Forelimb muscle (tissue), 1 donor: Measurements from ENCODE around the gene CD300LG. TPM values are rescaled to one million over a fixed set of nuclear protein-coding genes. Genes with fewer than 3 reads are reported as not detected.
"Not testable (repeated sequence)": the region's sequence is repeated elsewhere in the genome, so short reads cannot be mapped to it uniquely, and the experiment has no call there.

Experiments
- DNase-seq: peaks from one replicate; pipeline ENCODE4 v3.0.0-alpha.2; 2013; ENCODE audit warnings: low read depth
- polyA plus RNA-seq: library from polyadenylated mRNA; unstranded; fragments of 120-200 nt; gene quantifications from one replicate; pipeline ENCODE4 v1.2.1, GENCODE V29; 2013; ENCODE audit not compliant: insufficient read length

CD300LG gene
- polyA plus RNA-seq, 1 donor, result 2.1 TPM

DNA sequence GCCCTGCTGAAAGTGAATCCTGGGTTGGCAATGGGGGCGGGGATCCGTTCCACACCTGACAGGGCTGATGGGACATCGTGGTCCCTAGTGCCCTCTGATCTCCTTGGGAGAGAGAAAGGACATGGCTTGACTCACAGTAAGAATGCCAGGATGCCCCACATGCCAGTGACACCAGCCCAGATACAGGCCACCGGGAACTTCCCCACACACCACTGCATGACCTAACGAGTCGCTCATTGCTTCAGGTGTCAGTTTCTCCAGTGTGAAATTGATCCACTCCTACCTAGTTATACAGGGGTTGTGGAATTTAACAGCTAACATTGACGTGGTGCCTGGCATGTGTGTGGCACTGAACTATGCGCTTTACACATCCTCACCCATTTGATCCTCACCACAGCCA is 7.5 kb downstream of the CD300LG start:
- no peak for DNase-seq

DNA sequence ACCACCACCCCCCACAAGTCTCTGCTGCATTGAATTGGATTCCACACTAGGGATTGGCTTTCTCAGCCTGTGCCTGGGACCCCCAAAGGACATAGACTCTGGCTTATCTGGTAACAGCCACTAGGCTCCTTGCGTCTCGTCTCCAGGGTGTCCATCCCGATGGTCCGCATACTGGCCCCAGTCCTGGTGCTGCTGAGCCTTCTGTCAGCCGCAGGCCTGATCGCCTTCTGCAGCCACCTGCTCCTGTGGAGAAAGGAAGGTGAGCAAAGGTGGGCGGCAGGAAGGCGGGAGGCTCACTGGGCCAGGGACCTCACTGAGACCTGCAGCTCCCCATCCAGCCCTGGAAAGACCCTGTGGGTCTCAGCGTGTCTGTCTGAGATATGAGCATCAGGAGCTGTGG is 8.1 kb downstream of the CD300LG start:
- no peak for DNase-seq

DNA sequence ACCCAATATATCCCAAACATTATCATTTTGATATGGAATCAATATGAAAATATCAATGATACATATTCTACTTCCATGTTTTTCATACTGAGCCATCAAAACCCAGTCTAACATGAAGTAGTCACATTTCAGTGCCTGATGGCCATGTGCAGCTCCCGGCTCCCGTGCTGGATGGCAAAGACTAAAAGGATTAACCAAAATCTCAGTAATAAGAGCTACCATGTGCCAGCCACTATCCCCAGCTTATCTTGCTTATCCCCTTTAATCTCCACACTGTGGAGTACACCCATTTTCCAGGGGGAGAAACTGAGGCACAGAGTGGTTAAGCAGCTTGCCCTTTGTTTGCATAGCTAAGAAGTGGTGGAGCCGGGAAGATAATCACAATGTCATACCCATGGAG is 9.2 kb downstream of the CD300LG start:
- no peak for DNase-seq

DNA sequence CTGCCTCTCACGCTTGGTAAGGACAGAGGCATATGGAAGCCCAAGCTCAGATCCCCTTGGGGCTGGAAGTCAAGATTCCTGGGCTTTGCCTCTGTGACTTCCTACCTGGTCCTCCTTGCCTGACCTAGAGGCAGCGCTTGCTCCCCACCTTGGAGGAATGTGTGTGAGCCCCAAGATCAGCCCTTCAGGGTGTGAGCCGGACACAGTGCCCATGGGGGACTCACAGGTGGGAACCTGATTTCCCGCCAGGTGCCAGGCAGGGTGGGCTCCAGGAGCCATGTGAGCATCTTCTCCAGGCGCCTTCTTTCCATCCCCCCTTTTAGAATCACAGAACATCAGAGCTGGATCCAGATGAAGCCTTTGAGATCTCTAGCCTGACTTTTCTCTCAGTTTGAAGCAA is 10.2 kb downstream of the CD300LG start:
- DNase-seq, result no peak

DNA sequence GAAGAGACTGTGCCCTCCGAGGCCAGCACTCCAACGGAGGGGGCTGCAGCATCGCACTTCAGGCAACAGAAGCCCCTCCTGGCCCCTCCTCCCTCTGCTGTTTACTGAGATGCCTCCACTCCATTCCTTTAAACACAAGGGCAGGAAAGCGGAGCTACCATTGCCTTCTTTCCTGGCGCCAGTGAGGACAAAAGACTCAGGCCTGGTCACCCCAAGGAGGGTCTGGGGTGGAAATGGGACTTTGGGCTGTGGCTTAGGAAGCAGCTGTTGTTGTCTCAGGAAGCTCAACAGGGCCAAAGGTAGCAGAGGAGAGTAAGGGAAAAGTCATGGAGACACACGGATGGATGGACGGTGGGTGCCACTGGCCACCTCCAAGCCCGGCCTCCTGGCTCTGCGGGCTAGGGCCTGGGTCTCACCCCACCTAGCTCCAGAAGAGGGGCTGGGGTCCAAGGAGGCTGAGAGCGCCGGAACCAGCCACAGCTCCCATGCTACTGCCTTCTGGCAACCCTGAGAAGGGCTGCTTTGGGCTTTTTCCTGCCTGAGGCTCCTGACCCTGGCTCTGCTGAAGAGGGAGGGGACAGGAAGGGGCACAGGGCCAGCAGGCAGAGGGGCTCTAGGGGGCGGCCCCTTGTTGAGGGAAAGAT is 11.1 kb downstream of the CD300LG start:
- no peak for DNase-seq

DNA sequence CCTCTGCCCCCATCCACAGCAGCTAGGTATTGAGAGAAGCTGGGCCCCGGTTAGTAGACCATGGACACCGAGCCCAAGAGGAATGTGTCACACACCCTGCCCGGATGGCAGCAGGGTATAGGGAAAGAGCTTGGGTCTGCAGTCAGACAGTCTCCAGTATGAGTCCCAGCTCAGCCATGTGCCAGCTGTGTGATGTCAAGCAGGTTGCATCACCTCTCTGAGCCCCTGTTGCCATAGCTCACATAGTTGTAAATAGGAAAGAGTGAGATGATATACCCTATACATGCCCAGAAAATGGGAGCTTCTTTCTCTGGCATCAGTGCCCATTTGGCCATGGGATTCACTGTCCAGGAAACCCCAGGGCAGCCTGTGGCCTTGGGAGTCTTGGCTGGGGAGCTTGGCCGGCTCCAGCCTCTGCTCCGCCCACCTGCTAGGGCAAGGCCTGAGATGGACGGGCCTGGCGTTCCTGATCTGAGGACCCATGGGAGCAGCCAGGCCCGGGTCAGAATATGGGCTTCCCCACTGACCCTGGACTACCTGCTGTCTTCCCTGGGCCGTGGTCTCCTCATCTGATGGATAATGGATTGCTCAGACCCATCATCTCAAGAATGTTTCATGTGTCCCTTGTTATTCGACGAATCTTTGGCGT is 13.2 kb downstream of the CD300LG start:
- DNase-seq, result no peak

DNA sequence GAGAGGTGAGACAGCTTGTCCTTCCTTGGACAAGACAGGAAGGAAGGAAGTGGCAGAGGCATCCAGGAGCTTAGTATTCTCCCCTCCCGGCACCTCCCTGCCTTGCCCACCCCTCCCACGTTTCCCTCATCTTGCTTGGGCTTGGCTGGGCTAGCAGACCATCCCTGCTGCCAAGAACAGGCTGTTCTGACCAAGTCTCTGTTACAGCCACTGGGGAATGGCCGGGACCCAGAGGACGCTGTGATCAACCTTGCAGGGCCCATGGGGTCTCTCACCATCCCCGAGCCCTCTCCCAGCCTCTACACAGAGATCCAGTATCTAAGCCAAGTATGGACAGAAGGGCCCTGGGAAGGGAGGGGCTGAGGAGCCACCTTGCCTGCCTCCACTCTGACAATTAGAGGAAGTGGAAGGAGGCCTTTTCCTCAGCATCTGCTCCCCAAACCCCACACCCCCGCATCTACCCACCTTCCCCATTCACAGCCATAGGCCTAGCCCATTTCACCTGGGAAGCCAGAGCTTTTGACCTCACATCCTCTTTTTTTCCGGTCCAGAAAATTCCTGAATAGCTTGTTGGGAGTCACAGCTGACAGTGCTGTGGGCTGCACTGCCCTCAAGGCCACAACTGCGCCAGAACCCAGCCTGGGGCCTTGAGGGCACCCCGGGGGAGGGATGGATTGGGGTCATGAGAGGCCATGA is 14.1 kb downstream of the CD300LG start:
- DNase-seq, result no peak

DNA sequence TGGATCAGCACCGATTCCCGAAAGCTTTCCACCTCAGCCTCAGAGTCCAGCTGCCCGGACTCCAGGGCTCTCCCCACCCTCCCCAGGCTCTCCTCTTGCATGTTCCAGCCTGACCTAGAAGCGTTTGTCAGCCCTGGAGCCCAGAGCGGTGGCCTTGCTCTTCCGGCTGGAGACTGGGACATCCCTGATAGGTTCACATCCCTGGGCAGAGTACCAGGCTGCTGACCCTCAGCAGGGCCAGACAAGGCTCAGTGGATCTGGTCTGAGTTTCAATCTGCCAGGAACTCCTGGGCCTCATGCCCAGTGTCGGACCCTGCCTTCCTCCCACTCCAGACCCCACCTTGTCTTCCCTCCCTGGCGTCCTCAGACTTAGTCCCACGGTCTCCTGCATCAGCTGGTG is 15.0 kb downstream of the CD300LG start:
- no peak for DNase-seq

DNA sequence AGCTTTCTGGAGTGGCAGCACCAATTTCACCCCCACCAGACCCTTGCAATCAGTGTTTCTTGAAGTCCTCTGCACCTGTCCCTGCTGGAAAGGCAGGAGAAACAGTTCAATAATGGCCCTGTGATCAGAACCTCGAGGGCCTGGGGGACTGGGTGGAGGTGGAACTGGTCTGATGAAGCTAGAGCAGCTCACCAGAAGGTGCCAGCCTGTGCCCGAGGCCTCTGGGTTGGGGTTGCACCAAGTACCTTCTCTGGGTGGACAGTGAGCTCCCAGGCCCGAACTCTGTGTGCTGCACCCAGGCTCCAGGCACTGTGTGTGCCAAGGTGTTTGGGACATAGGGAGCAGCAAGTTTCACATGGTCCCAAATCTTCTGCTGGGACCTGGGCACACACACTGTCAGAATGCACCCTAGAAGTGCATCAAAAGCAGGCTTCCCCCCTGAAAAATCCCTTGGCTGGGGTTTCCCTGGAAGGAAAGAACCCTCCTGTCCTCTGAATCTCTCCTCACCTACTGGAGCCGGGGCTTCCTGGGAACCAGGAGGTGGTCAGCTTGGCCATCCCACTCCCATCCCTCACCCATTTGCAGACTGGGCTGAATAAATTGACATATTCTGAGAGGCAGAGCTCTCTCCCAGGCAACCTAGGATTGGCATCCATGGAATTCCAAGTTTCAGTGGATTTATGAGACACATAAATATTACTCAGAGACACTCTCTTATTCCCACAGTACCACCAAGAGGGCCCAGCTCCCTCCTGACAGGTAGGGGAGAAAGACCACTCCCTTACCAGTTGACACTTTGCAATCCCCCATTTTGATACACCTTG is 17.4 kb downstream of the CD300LG start:
- no peak for DNase-seq

DNA sequence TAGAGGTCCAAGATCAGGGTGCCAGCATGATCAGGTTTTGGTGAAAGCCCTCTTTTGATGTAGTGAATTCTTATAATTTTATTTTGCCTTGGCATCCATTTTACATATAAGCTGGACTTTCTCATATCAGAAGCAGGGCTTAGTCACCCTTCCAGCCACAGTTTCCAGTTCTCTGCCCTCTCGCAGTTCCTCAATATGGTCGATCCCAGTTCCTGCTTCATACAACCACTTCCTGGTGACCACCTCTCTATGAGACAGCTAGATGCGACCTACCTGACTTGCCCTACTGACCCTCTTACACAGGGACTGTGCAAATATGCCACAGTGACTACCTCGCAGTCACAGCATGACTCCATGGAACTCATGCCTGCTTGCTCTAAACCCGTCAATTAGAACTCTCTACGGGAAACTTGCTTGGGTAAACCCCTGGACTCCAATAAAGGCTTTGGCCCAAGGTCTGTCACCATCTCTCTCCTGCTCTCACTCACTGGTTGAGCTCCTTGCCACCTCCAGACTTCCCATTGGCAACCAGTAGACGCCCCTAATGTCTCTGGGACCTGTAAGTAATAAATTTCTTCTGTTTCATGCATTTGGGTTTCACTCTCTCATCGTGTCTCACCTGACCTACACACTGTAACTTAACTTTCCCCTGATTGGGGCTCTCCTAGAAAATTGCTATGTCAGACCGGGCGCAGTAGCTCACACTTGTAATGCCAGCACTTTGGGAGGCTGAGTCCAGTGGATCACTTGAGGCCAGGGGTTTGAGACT is 21.4 kb downstream of the CD300LG start:
- no peak for DNase-seq

DNA sequence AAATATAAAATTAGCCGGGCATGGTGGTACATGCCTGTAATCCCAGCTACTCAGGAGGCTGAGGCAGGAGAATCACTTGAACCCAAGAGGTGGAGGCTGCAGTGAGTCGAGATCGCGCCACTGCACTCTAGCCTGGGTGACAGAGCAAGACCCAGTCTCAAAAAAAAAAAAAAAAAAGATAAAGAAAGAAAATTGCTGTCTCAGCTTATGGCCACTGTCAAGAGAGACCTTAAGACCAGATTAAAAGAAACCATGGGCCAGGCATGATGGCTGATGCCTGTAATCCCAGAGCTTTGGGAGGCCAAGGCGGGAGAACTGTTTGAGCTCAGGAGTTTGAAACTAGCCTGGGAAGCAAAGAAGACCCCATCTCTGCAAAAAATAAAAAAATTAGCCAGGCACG is 22.1 kb downstream of the CD300LG start:
- DNase-seq, result not testable (repeated sequence)

DNA sequence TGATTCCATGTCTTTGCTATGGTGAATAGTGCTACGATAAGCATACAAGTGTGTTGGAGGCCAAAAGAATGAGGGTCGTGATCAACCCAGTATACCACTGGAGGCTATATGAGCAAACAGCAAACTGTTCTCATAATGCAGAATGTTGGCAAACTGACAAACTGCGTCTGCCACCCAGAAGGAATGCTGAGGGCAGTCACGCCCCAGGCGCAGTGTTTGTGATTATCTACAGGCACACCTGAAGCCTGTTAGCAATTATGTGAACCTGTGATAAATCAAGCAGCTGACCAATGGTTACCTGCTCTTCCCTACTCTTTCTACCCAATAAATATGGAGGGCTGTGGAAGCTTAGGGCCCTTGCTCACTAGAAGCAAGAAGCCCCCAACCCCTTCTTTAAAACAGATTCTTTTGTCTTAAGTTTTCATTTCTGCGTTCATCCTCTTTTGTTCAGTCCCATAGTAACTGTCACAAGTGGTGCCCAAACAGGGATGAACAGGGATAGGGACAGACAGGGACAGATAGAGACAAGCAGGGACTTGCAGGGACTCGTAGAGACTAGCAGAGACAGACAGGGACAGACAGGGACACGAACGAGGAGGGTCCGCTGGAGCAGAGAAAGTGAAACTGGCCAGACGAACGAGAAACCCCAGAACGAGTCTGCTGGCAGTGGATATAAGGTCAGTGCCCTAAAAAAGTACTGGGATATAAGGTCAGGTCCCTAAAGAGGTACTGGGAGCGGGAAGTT is 25.1 kb downstream of the CD300LG start:
- DNase-seq, result no peak

DNA sequence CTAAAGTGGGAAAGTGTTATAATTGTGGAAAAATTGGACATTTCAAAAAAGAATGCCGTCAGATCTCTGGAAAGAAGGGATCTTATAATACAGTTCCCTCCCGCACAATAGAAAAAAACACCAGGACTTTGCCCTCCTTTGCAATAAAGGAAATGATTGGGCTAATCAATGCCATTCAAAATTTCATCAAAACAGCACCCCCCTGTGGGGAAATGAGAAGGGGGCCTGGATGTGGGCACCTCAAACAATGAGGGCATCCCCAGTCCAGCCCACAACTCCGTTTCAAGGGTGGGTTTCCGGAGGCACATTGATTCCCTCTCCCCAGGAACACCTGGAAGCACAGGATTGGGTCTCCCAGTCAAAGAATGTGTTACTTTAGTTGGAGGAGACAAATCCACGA is 26.1 kb downstream of the CD300LG start:
- DNase-seq, result no peak

DNA sequence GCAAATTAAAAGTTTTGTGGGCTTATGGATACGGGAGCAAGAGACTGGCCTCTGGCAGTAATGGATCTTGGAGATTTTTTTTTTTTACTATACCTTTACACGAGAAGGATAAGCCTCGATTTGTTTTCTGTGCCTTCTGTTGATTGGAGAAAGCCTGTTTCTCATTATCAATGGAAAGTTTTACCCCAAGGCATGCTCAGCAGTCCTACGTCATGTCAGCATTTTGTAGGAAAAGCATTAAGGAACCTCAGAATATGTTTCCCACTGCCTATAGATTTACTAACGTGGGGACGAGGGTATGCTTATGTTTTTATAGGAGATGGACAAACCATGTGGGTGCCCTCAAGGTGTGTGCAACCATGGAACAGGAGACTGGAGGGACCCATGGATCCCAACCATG is 26.8 kb downstream of the CD300LG start:
- DNase-seq, result no peak

DNA sequence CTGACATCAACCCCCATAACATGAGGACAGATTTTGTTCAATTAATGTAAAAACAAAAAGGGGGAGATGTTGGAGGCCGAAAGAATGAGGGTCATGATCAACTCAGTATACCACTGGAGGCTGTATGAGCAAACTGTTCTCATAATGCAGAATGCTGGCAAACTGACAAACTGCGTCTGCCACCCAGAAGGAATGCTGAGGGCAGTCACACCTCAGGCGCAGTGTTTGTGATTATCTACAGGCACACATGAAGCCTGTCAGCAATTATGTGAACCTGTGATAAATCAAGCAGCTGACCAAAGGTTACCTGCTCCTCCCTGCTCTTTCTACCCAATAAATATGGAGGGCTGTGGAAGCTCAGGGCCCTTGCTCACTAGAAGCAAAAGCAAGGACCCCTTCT is 27.3 kb downstream of the CD300LG start:
- DNase-seq, result no peak

DNA sequence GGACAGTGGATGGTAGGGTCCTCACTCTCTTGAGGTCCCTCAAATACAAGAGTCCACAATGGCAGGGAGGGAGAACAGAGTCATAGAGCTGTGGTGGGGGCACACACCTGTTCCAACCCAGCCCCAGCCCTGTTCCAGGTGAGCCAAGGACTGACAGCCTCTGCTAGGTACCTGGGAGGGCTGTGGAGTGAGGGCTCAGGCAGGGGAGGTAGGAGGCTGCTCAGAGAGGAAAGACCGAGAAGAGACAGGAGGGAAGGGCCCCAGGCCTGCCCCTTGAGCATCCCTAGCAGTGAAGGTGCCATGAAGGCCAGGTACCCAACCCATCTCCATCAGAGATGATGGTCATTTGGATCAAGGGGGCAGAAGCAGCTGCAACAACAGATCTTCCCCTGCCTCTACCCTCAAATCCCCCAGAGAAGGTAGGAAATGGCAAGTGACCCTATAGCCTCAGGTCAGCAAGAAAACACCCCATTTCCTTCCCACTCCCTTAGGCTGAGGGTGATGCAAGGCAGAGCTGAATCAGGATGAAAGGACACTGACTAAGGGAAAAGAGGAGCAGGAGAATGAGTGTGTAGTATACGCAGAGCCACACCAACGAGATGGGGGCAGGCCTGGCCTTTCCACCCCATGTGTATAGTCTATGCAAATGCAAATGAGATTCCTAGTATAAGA is 28.6 kb downstream of the CD300LG start:
- DNase-seq, result no peak

DNA sequence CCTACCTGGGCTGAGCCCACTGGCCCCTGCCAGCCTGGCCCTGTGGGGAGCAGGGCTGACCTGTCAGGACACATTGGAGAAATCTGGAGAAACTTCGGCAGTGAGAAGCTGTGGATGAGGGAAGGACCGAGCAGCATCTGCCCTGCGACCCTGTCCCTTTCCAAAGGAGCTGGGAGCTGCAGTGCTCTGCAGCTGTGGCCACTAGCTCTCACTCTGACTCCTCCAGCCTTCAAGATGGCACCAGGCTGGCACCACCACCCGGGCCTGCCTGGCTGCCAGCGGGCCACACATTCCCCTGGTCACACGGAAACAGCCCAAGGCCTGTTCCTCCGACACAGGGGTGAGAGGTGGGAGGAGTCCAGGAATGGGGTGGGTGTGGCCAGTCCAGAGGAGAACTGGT is 30.1 kb downstream of the CD300LG start:
- DNase-seq, result no peak

DNA sequence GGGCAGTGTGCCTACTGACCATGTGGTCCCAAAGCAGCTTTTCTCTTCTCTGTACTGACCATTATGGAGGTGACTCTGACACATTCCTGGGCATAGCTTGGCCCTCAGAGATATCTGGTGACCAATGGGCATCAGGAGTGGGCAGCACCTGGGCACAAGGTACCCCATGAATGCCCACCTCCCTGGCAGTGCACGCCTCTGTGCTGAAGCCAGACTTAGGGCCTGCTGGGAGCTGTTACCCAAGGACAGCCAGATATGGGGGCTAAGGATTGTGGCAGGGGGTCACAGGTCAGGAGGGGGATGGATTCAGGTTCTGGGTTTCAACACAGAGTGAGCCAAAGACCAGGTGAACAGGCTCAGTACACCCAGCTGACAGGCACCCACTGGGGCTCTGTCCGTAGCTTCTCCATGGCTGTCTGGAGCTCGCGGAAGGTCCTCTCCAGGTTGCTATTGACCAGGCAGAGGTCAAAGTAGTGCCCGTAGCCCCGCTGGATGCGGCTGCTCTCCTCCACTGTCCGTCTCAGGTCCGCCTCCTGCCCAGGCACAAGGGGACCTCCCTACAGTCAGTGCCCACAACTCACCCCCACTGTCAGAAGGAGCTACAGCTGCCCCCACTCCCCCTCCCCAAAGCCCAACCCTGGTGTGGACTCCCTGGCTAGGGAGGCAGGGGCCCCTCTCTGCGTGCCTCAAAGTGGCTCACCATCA is 30.6 kb downstream of the CD300LG start:
- no peak for DNase-seq
